Measurements from ENCODE around the gene DNAL4.

Gene DNAL4

GRCh38 chr22:38833061-38833460 is 39.1 kb upstream of the DNAL4 start:
- H3K27ac ChIP-seq (ENCODE audit: low read length): no peak overlapping the region
- H3K4me3 ChIP-seq (ENCODE audit: low read length): no peak overlapping the region

GRCh38 chr22:38832005-38832978 is 38.3 kb upstream of the DNAL4 start:
- Histone ChIP-seq H3K27me3 (ENCODE audit: control insufficient read depth, insufficient read depth, low read length) (peaks cover 5% of the 10 kb centered on the region), H3K9me3 (ENCODE audit: control insufficient read depth, low read depth, low read length) (no peaks in the 10 kb centered on the region), H3K9ac (ENCODE audit: low read length) (no peak overlapping the region), H3K4me3 (ENCODE audit: low read length) (no peak overlapping the region), H3K36me3 (ENCODE audit: control insufficient read depth, low read depth, low read length) (no peaks in the 10 kb centered on the region), H3K4me1 (ENCODE audit: control insufficient read depth, low read depth, low read length) (peaks cover 10% of the 10 kb centered on the region), H3K27ac (ENCODE audit: low read length) (no peak overlapping the region)

More at GRCh38 chr22:38833061-38833460, 39.1 kb upstream of the DNAL4 start:
- Histone ChIP-seq H3K9me3 (ENCODE audit: control insufficient read depth, low read depth, low read length) (no peaks in the 10 kb centered on the region), H3K4me1 (ENCODE audit: control insufficient read depth, low read depth, low read length) (peaks cover 10% of the 10 kb centered on the region), H3K9ac (ENCODE audit: low read length) (no peak overlapping the region), H3K36me3 (ENCODE audit: control insufficient read depth, low read depth, low read length) (no peaks in the 10 kb centered on the region), H3K27me3 (ENCODE audit: control insufficient read depth, insufficient read depth, low read length) (peaks cover 5% of the 10 kb centered on the region)

GRCh38 chr22:38831166-38831945 is 37.4 kb upstream of the DNAL4 start:
- Histone ChIP-seq H3K27me3 (ENCODE audit: control insufficient read depth, insufficient read depth, low read length) (peaks cover 5% of the 10 kb centered on the region), H3K4me1 (ENCODE audit: control insufficient read depth, low read depth, low read length) (peaks cover 10% of the 10 kb centered on the region), H3K4me3 (ENCODE audit: low read length) (no peak overlapping the region)

GRCh38 chr22:38830845-38831108 is 36.8 kb upstream of the DNAL4 start:
- Histone ChIP-seq H3K27me3 (ENCODE audit: control insufficient read depth, insufficient read depth, low read length) (no peaks in the 10 kb centered on the region), H3K36me3 (ENCODE audit: control insufficient read depth, low read depth, low read length) (no peaks in the 10 kb centered on the region), H3K4me1 (ENCODE audit: control insufficient read depth, low read depth, low read length) (peaks cover 5% of the 10 kb centered on the region), H3K9ac (ENCODE audit: low read length) (no peak overlapping the region), H3K27ac (ENCODE audit: low read length) (no peak overlapping the region), H3K4me3 (ENCODE audit: low read length) (no peak overlapping the region), H3K9me3 (ENCODE audit: control insufficient read depth, low read depth, low read length) (no peaks in the 10 kb centered on the region)

More at GRCh38 chr22:38831166-38831945, 37.4 kb upstream of the DNAL4 start:
- Histone ChIP-seq H3K9ac (ENCODE audit: low read length) (no peak overlapping the region), H3K27ac (ENCODE audit: low read length) (no peak overlapping the region), H3K36me3 (ENCODE audit: control insufficient read depth, low read depth, low read length) (no peaks in the 10 kb centered on the region), H3K9me3 (ENCODE audit: control insufficient read depth, low read depth, low read length) (no peaks in the 10 kb centered on the region)

GRCh38 chr22:38830026-38830844 is 36.3 kb upstream of the DNAL4 start:
- Histone ChIP-seq H3K4me1 (ENCODE audit: control insufficient read depth, low read depth, low read length) (peaks cover 3% of the 10 kb centered on the region), H3K27ac (ENCODE audit: low read length) (no peak overlapping the region), H3K9ac (ENCODE audit: low read length) (no peak overlapping the region), H3K4me3 (ENCODE audit: low read length) (no peak overlapping the region), H3K36me3 (ENCODE audit: control insufficient read depth, low read depth, low read length) (no peaks in the 10 kb centered on the region), H3K27me3 (ENCODE audit: control insufficient read depth, insufficient read depth, low read length) (no peaks in the 10 kb centered on the region), H3K9me3 (ENCODE audit: control insufficient read depth, low read depth, low read length) (no peaks in the 10 kb centered on the region)

GRCh38 chr22:38829485-38829884 is 35.5 kb upstream of the DNAL4 start:
- Histone ChIP-seq H3K9ac (ENCODE audit: low read length) (no peak overlapping the region), H3K4me1 (ENCODE audit: control insufficient read depth, low read depth, low read length) (peaks cover 3% of the 10 kb centered on the region), H3K4me3 (ENCODE audit: low read length) (no peak overlapping the region), H3K27me3 (ENCODE audit: control insufficient read depth, insufficient read depth, low read length) (no peaks in the 10 kb centered on the region), H3K36me3 (ENCODE audit: control insufficient read depth, low read depth, low read length) (no peaks in the 10 kb centered on the region), H3K9me3 (ENCODE audit: control insufficient read depth, low read depth, low read length) (no peaks in the 10 kb centered on the region), H3K27ac (ENCODE audit: low read length) (no peak overlapping the region)

- peaks cover 3% of the 10 kb centered on the region for H3K4me1 ChIP-seq (ENCODE audit: control insufficient read depth, low read depth, low read length)
- no peak overlapping the region for H3K27ac ChIP-seq (ENCODE audit: low read length)
- no peaks in the 10 kb centered on the region for H3K27me3 ChIP-seq (ENCODE audit: control insufficient read depth, insufficient read depth, low read length)
- no peak overlapping the region for H3K9ac ChIP-seq (ENCODE audit: low read length)
- H3K9me3 ChIP-seq (ENCODE audit: control insufficient read depth, low read depth, low read length): no peaks in the 10 kb centered on the region
- H3K36me3 ChIP-seq (ENCODE audit: control insufficient read depth, low read depth, low read length): no peaks in the 10 kb centered on the region
- no peak overlapping the region for H3K4me3 ChIP-seq (ENCODE audit: low read length)
Observed at GRCh38 chr22:38828616-38829205, 34.8 kb upstream of the DNAL4 start.

- Histone ChIP-seq H3K4me1 (ENCODE audit: control insufficient read depth, low read depth, low read length) (peaks cover 3% of the 10 kb centered on the region), H3K9ac (ENCODE audit: low read length) (no peak overlapping the region), H3K4me3 (ENCODE audit: low read length) (no peak overlapping the region), H3K27me3 (ENCODE audit: control insufficient read depth, insufficient read depth, low read length) (no peaks in the 10 kb centered on the region), H3K9me3 (ENCODE audit: control insufficient read depth, low read depth, low read length) (no peaks in the 10 kb centered on the region), H3K36me3 (ENCODE audit: control insufficient read depth, low read depth, low read length) (no peaks in the 10 kb centered on the region), H3K27ac (ENCODE audit: low read length) (no peak overlapping the region)
Observed at GRCh38 chr22:38828191-38828590, 34.2 kb upstream of the DNAL4 start.

- no peak overlapping the region for H3K4me3 ChIP-seq (ENCODE audit: low read length)
- H3K9ac ChIP-seq (ENCODE audit: low read length): no peak overlapping the region
- no peaks in the 10 kb centered on the region for H3K27me3 ChIP-seq (ENCODE audit: control insufficient read depth, insufficient read depth, low read length)
- no peak overlapping the region for H3K27ac ChIP-seq (ENCODE audit: low read length)
- no peaks in the 10 kb centered on the region for H3K9me3 ChIP-seq (ENCODE audit: control insufficient read depth, low read depth, low read length)
- H3K36me3 ChIP-seq (ENCODE audit: control insufficient read depth, low read depth, low read length): no peaks in the 10 kb centered on the region
- H3K4me1 ChIP-seq (ENCODE audit: control insufficient read depth, low read depth, low read length): peaks cover 3% of the 10 kb centered on the region
Observed at GRCh38 chr22:38827510-38827909, 33.6 kb upstream of the DNAL4 start.

GRCh38 chr22:38826801-38827200 is 32.9 kb upstream of the DNAL4 start:
- Histone ChIP-seq H3K9me3 (ENCODE audit: control insufficient read depth, low read depth, low read length) (no peaks in the 10 kb centered on the region), H3K27me3 (ENCODE audit: control insufficient read depth, insufficient read depth, low read length) (no peaks in the 10 kb centered on the region), H3K4me1 (ENCODE audit: control insufficient read depth, low read depth, low read length) (peaks cover 3% of the 10 kb centered on the region), H3K36me3 (ENCODE audit: control insufficient read depth, low read depth, low read length) (no peaks in the 10 kb centered on the region), H3K4me3 (ENCODE audit: low read length) (no peak overlapping the region), H3K9ac (ENCODE audit: low read length) (no peak overlapping the region), H3K27ac (ENCODE audit: low read length) (no peak overlapping the region)

- no peaks in the 10 kb centered on the region for H3K36me3 ChIP-seq (ENCODE audit: control insufficient read depth, low read depth, low read length)
- no peaks in the 10 kb centered on the region for H3K9me3 ChIP-seq (ENCODE audit: control insufficient read depth, low read depth, low read length)
- H3K27ac ChIP-seq (ENCODE audit: low read length): no peak overlapping the region
- H3K4me1 ChIP-seq (ENCODE audit: control insufficient read depth, low read depth, low read length): peaks cover 3% of the 10 kb centered on the region
- no peaks in the 10 kb centered on the region for H3K27me3 ChIP-seq (ENCODE audit: control insufficient read depth, insufficient read depth, low read length)
- no peak overlapping the region for H3K4me3 ChIP-seq (ENCODE audit: low read length)
- no peak overlapping the region for H3K9ac ChIP-seq (ENCODE audit: low read length)
Observed at GRCh38 chr22:38826386-38826785, 32.4 kb upstream of the DNAL4 start.

Data from iPS-18a (cell line).